Endodermal cell (in vitro differentiated cells): ENCODE data around the gene TCF4. TPM values are rescaled to one million over a fixed set of nuclear protein-coding genes. Genes with fewer than 3 reads are reported as not detected.
A peak's percentile ranks its signal among the peaks of the same experiment; 100 is the strongest.

Experiments
- DNase-seq: peaks from one replicate; pipeline ENCODE4 v3.0.0-alpha.2; 2017
- H3K27ac ChIP-seq: 2 replicates; pipeline ENCODE4 v1.5.1; 2013; ENCODE audit warnings: mild to moderate bottlenecking, low read depth, low read length, moderate library complexity
- H3K27me3 ChIP-seq: 2 replicates; pipeline ENCODE4 v1.6.1; 2013; ENCODE audit warnings: mild to moderate bottlenecking, low read length, moderate library complexity; ENCODE audit not compliant: insufficient read depth, control insufficient read depth, poor library complexity, severe bottlenecking
- H3K36me3 ChIP-seq: 2 replicates; pipeline ENCODE4 v1.7.0; 2013; ENCODE audit warnings: mild to moderate bottlenecking, low read length, moderate library complexity; ENCODE audit not compliant: control insufficient read depth, insufficient read depth
- H3K4me1 ChIP-seq: one replicate; pipeline ENCODE4 v1.7.0; 2013; ENCODE audit warnings: low read length; ENCODE audit not compliant: control insufficient read depth, insufficient read depth
- H3K4me3 ChIP-seq: 2 replicates; pipeline ENCODE4 v1.5.1; 2013; ENCODE audit warnings: mild to moderate bottlenecking, low read length, moderate library complexity
- H3K9ac ChIP-seq: 2 replicates; pipeline ENCODE4 v1.6.1; 2013; ENCODE audit warnings: mild to moderate bottlenecking, low read length, moderate library complexity; ENCODE audit not compliant: poor library complexity, severe bottlenecking; ENCODE audit errors: extremely low read depth
- H3K9me3 ChIP-seq: 2 replicates; pipeline ENCODE4 v1.6.1; 2013; ENCODE audit warnings: mild to moderate bottlenecking, low read length, moderate library complexity; ENCODE audit not compliant: control insufficient read depth
- H3K27ac Mint-ChIP-seq: 2 replicates; pipeline ENCODE4 v1.8.0; 2020; ENCODE audit warnings: mixed read lengths
- H3K27me3 Mint-ChIP-seq: 2 replicates; pipeline ENCODE4 v1.8.0; 2021; ENCODE audit warnings: mild to moderate bottlenecking, mixed read lengths; ENCODE audit not compliant: insufficient read depth
- H3K36me3 Mint-ChIP-seq: 2 replicates; pipeline ENCODE4 v1.8.0; 2020; ENCODE audit warnings: low read depth, mixed read lengths
- H3K4me1 Mint-ChIP-seq: 2 replicates; pipeline ENCODE4 v1.8.0; 2020; ENCODE audit warnings: mixed read lengths
- H3K4me3 Mint-ChIP-seq: 2 replicates; pipeline ENCODE4 v1.8.0; 2020; ENCODE audit warnings: mild to moderate bottlenecking, moderate library complexity, mixed read lengths
- H3K9me3 Mint-ChIP-seq: 2 replicates; pipeline ENCODE4 v1.8.0; 2020; ENCODE audit warnings: mild to moderate bottlenecking, mixed read lengths
- CTCF ChIP-seq: fragments of 200-600 bp; sonication (generic); conservative IDR thresholded peaks from 2 replicates; pipeline ENCODE4 v1.5.0; 2021; ENCODE audit warnings: antibody characterized with exemption, mild to moderate bottlenecking
- WGBS, 2 experiments: methylation state at CpG; one replicate each; pipeline versions ENCODE4 v1.1.5 to v1.1.7; 2013; ENCODE audit warnings: missing lambda C conversion rate in 2 of 2, mixed read lengths in 1 of 2; ENCODE audit not compliant: insufficient coverage in 1 of 2, insufficient read length in 1 of 2; 5-methylcytosine and 5-hydroxymethylcytosine counted together
- total RNA-seq, 2 donors: library from RNA; stranded (reverse); fragmentation: NEBNext Ultra II Directional in 1 of 2; extraction: Animal tissue kit (Norgen Biotek cat#: 25700) in 1 of 2; gene quantifications; 2 replicates in 1 of 2; 3 replicates in 1 of 2; pipeline ENCODE4 v1.2.1, GENCODE V29; 2021

The TCF4 gene
- total RNA-seq, 2 donors from 2014 or later, result 40.4 to 58.5 TPM

GRCh38 chr18:55251254-55251971 lies 336.6 kb downstream of the TCF4 start:
- Histone ChIP-seq H3K27ac (no peak overlapping the region), H3K36me3 (peaks cover 13% of the 10 kb centered on the region), H3K9ac (no peak overlapping the region), H3K4me3 (no peak overlapping the region), H3K27me3 (no peaks in the 10 kb centered on the region), H3K9me3 (no peaks in the 10 kb centered on the region), H3K4me1 (peaks cover 3% of the 10 kb centered on the region)
- DNase-seq, result no peak
- Mint-ChIP-seq H3K27ac (peak overlapping the region; percentile 2), H3K9me3 (peaks cover 2% of the 10 kb centered on the region), H3K4me3 (no peak overlapping the region), H3K4me1 (peaks cover 18% of the 10 kb centered on the region), H3K27me3 (no peaks in the 10 kb centered on the region), H3K36me3 (peaks cover 12% of the 10 kb centered on the region)
- TF ChIP-seq CTCF, result no peak
- 90 to 94% methylated on average over 8 to 13 of the region's 13 CpGs for WGBS, 2 experiments

- peaks cover 13% of the 10 kb centered on the region for H3K36me3 ChIP-seq
- no peak overlapping the region for H3K9ac ChIP-seq
- no peaks in the 10 kb centered on the region for H3K9me3 ChIP-seq
- no peaks in the 10 kb centered on the region for H3K27me3 Mint-ChIP-seq
- H3K4me3 Mint-ChIP-seq, result no peak overlapping the region
- no peak for TF ChIP-seq CTCF
- H3K27ac Mint-ChIP-seq, result no peak overlapping the region
- peaks cover 10% of the 10 kb centered on the region for H3K36me3 Mint-ChIP-seq
- H3K4me3 ChIP-seq, result no peak overlapping the region
- 96 to 100% methylated on average over 3 to 4 of the region's 4 CpGs for WGBS, 2 experiments
- no peak for DNase-seq
- peaks cover 18% of the 10 kb centered on the region for H3K4me1 Mint-ChIP-seq
- H3K27me3 ChIP-seq, result no peaks in the 10 kb centered on the region
- H3K4me1 ChIP-seq, result peaks cover 3% of the 10 kb centered on the region
- peaks cover 2% of the 10 kb centered on the region for H3K9me3 Mint-ChIP-seq
- no peak overlapping the region for H3K27ac ChIP-seq
Observed at GRCh38 chr18:55250768-55251173, 337.2 kb downstream of the TCF4 start.

GRCh38 chr18:55249550-55249949 lies 338.4 kb downstream of the TCF4 start:
- H3K27ac Mint-ChIP-seq, result no peak overlapping the region
- Histone ChIP-seq H3K27ac (no peak overlapping the region), H3K36me3 (peaks cover 8% of the 10 kb centered on the region), H3K27me3 (no peaks in the 10 kb centered on the region), H3K9me3 (no peaks in the 10 kb centered on the region), H3K9ac (no peak overlapping the region), H3K4me1 (peaks cover 3% of the 10 kb centered on the region), H3K4me3 (no peak overlapping the region)
- H3K4me1 Mint-ChIP-seq, result peaks cover 18% of the 10 kb centered on the region
- 96 to 100% methylated on average over 5 to 6 of the region's 6 CpGs for WGBS, 2 experiments
- peaks cover 2% of the 10 kb centered on the region for H3K9me3 Mint-ChIP-seq
- no peak for TF ChIP-seq CTCF
- H3K27me3 Mint-ChIP-seq, result no peaks in the 10 kb centered on the region
- H3K36me3 Mint-ChIP-seq, result peaks cover 9% of the 10 kb centered on the region
- no peak overlapping the region for H3K4me3 Mint-ChIP-seq
- DNase-seq, result no peak
